Breast epithelium (tissue), 3 donors: Measurements from ENCODE around the gene ILDR1.

ENCODE experiments used
- POLR2A ChIP-seq: fragments of 450-650 bp; IDR thresholded peaks from one replicate; pipeline ENCODE4 v1.6.1; 2016; ENCODE audit warnings: antibody characterized with exemption, mild to moderate bottlenecking, moderate library complexity
- POLR2AphosphoS5 ChIP-seq, 3 donors: sonication (generic); formaldehyde crosslinking; IDR thresholded peaks; one replicate each; pipeline ENCODE4 v1.6.1; 2017; ENCODE audit warnings: antibody characterized with exemption in 3 of 3

- TF ChIP-seq POLR2A (no peak), POLR2AphosphoS5 (IDR thresholded peaks at IDR 0.05) (no peak)
These were observed 44.5 kb upstream of the ILDR1 start for GRCh38 chr3:122066331-122067213.
